ENCODE data around the gene ALB. TPM values are rescaled to one million over a fixed set of nuclear protein-coding genes. Genes with fewer than 3 reads are reported as not detected.

The ALB gene
- total RNA-seq, 4 donors from 2014 or later, result 0.27 to 0.56 TPM; not detected in 2

GRCh38 chr4:73438582-73439215, 34.6 kb downstream of the ALB start:
- H3K4me3 ChIP-seq (replicated peaks in 1 of 3), result no peak overlapping the region
- no peaks in the 10 kb centered on the region for H3K4me1 ChIP-seq
- TF ChIP-seq POLR2A (IDR thresholded peaks at IDR 0.05), result no peak
- no peak for TF ChIP-seq CTCF (IDR thresholded peaks at IDR 0.05)
- H3K9me3 ChIP-seq, result no peaks in the 10 kb centered on the region
- H3K36me3 ChIP-seq, result no peaks in the 10 kb centered on the region
- WGBS, 2 donors, result 76 to 83% methylated on average over 2 of the region's 2 CpGs
- H3K27ac ChIP-seq, result no peak overlapping the region
- no peaks in the 10 kb centered on the region for H3K27me3 ChIP-seq
- intact Hi-C loops (cut with DNase I), result no loop called here
- DNase-seq, result no peak

- intact Hi-C loops (cut with DNase I), result no loop called here
- WGBS, 2 donors, result 85 to 89% methylated on average over 2 of the region's 2 CpGs
- H3K4me1 ChIP-seq, result no peaks in the 10 kb centered on the region
- H3K9me3 ChIP-seq, result no peaks in the 10 kb centered on the region
- H3K36me3 ChIP-seq, result no peaks in the 10 kb centered on the region
- H3K27me3 ChIP-seq, result no peaks in the 10 kb centered on the region
- no peak for DNase-seq
- TF ChIP-seq POLR2A (IDR thresholded peaks at IDR 0.05), result no peak
- TF ChIP-seq CTCF (IDR thresholded peaks at IDR 0.05), result no peak
- H3K4me3 ChIP-seq (replicated peaks in 1 of 3), result no peak overlapping the region
- H3K27ac ChIP-seq, result no peak overlapping the region
Observed at GRCh38 chr4:73439445-73439844, 35.4 kb downstream of the ALB start.

GRCh38 chr4:73439991-73440390, 35.9 kb downstream of the ALB start:
- Histone ChIP-seq H3K9me3 (no peaks in the 10 kb centered on the region), H3K27ac (no peak overlapping the region), H3K36me3 (no peaks in the 10 kb centered on the region), H3K4me3 (replicated peaks in 1 of 3) (no peak overlapping the region), H3K4me1 (no peaks in the 10 kb centered on the region), H3K27me3 (no peaks in the 10 kb centered on the region)
- intact Hi-C loops (cut with DNase I), result no loop called here
- WGBS, 2 donors, result 81 to 87% methylated on average over 3 of the region's 3 CpGs
- no peak for DNase-seq
- TF ChIP-seq POLR2A (IDR thresholded peaks at IDR 0.05), result no peak
- TF ChIP-seq CTCF (IDR thresholded peaks at IDR 0.05), result no peak

- no peaks in the 10 kb centered on the region for H3K36me3 ChIP-seq
- no peaks in the 10 kb centered on the region for H3K9me3 ChIP-seq
- H3K4me3 ChIP-seq (replicated peaks in 1 of 3), result no peak overlapping the region
- H3K4me1 ChIP-seq, result no peaks in the 10 kb centered on the region
- 88 to 92% methylated on average over 3 of the region's 3 CpGs for WGBS, 2 donors
- H3K27ac ChIP-seq, result no peak overlapping the region
- no peak for DNase-seq
- TF ChIP-seq CTCF (IDR thresholded peaks at IDR 0.05) (no peak), POLR2A (IDR thresholded peaks at IDR 0.05) (no peak)
- H3K27me3 ChIP-seq, result no peaks in the 10 kb centered on the region
- intact Hi-C loops (cut with DNase I), result no loop called here
Observed at GRCh38 chr4:73440653-73441052, 36.6 kb downstream of the ALB start.

- Histone ChIP-seq H3K27ac (no peak overlapping the region), H3K36me3 (no peaks in the 10 kb centered on the region)
- WGBS, 2 donors, result 77% methylated on average over 5 of the region's 5 CpGs
Observed at GRCh38 chr4:73442275-73442674, 38.2 kb downstream of the ALB start.

More at GRCh38 chr4:73442275-73442674, 38.2 kb downstream of the ALB start:
- intact Hi-C loops (cut with DNase I), result no loop called here
- H3K4me3 ChIP-seq (replicated peaks in 1 of 3), result no peak overlapping the region
- H3K9me3 ChIP-seq, result no peaks in the 10 kb centered on the region
- no peak for DNase-seq
- no peaks in the 10 kb centered on the region for H3K4me1 ChIP-seq
- TF ChIP-seq POLR2A (IDR thresholded peaks at IDR 0.05) (no peak), CTCF (IDR thresholded peaks at IDR 0.05) (no peak)
- no peaks in the 10 kb centered on the region for H3K27me3 ChIP-seq

Data from thyroid gland (tissue), 4 donors.